ENCODE measurements around the gene RBM7.

Gene RBM7

DNA sequence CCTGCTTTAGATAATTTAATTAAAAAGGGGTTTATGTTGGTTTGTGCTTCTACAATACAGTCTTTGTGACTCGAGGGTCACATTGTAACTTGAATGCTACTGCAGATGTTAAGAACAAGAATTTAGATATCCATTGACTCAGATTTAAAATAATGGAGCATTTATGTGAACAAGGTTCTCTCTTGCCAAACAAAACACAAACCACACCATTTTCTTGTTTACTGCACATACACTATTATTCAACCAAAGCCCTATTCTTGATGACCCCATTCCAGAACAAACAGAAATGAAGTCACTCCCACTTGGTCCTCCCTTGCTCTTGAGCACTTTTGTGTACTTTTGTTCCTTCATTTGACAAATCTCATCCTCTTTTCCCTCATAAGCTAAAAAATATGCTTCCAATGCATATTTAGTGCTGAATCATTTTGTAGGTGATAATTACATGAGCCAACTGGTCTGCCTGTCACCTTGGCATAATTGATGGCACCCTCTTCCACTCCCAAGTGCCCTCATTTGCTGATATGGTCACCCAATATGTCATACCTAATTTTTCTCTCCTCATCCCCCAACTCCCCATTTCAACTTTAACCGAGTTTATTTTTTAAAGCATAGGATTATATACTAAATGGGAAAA, 3.0 kb upstream of the RBM7 start:
- no peak for DNase-seq

- no peak for DNase-seq
Measured at GRCh38 chr11:114398303-114398920, 2.1 kb upstream of the RBM7 start.

DNA sequence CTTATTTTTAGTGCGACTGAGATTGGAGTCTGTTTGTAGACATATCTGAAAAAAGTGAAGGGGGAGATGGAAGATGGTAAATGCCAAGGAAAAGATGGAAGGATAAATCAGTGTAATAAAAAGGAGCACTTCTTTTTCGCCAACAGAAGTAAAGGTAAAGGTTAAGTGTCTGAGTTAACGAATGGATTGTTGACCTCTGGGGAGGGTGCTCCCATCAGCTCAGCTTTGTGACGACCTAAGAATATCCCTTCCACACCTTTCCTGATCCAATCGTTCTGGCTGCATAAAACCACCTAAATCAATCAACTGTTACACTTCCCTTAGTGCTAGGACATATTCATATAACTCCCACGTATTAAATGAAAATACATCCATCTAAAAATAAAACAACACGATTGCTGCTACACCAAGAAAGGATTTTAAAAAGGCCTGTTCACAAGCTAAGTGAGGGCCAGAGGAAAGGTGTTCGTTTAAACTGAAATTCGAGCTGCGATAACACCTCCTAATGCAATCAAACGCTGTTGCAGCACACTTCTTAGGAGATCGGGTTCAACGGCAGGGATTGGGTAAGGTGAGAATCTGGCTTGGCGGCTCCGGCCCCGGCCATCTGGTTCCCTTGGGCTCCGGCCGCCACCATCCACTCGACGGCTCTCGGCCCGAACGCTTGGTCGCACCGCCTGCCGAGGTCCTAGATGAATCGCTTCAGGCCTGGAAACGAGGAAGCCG, 813 bp upstream of the RBM7 start:
- no peak for DNase-seq

GRCh38 chr11:114400915-114401223, 403 bp downstream of the RBM7 start:
- no peak for DNase-seq

GRCh38 chr11:114401311-114401710, 845 bp downstream of the RBM7 start:
- DNase-seq, result no peak

GRCh38 chr11:114412946-114413345, 12.5 kb downstream of the RBM7 start:
- DNase-seq, result no peak

DNA sequence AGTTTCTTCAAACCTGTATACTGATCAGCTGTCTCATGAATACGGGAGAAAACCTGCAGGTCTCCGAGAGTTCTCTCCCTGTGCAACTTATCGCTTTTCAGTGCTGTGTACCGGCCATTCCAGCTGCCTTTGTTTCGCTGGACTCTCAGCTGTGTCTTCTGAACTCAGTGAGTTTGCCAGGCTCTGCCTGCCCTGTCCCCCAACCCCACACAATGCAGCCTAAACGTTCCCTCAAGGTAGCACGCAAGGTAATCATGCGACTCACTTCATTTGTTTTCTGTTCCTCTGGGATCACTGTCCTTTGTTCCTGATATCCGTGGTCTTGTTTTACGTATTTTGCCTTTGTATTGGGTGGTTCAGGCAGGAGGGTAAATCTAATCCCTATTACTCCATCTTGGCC, 13.5 kb downstream of the RBM7 start:
- no peak for DNase-seq

GRCh38 chr11:114416441-114416961, 16.0 kb downstream of the RBM7 start:
- DNase-seq, result no peak

GRCh38 chr11:114426280-114426679, 25.8 kb downstream of the RBM7 start:
- no peak for DNase-seq

DNA sequence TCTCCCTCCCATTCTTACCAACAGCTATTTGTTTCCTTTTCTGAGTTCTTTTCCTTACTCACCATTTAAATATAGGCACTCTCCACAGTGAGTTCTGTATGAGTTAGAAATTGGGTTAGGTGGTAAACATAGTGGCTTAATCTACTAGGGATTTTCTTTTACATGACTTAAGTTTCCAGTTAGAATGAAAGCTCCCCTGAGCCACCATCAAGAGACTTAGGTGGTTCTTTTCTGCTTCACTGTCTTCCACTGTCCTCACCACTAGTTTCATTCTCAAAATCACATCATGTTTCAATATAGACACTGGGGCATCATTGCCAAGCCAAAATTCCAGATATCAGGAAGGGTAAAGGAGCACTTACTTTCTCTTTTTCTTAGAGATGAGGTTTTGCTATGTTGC, 29.8 kb downstream of the RBM7 start:
- no peak for DNase-seq

- DNase-seq, result no peak
Measured at GRCh38 chr11:114432893-114433292, 32.4 kb downstream of the RBM7 start.

DNA sequence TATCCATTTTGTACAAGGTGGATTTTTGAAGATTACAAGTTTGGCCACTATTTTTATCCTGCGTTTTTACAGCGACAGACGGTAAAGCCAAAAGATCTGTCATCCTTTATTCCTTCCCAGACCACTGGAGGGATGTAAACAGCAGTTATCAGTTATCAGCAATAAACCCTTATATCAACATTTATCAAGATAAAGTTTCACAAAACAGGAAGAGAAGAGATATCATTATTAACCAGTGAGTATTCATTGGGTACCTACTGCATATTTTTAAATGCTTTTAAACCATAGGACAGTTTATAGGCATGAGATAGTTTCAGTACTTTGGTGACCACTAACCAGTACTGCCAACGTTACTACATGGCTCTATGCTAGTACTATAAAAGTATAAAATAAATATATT, 32.9 kb downstream of the RBM7 start:
- DNase-seq, result no peak

GRCh38 chr11:114438303-114438702, 37.8 kb downstream of the RBM7 start:
- no peak for DNase-seq

GRCh38 chr11:114439229-114440120, 39.0 kb downstream of the RBM7 start, which contains the start of gene REXO2:
TSS of gene REXO2 (plus strand) at chr11:114439467. CDS start at chr11:114439529, 62 bp downstream.
- peak; percentile 98 for DNase-seq

- no peak for DNase-seq
Measured at GRCh38 chr11:114440121-114440860, 39.8 kb downstream of the RBM7 start.

- no peak for DNase-seq
Measured at GRCh38 chr11:114440971-114441763, 40.7 kb downstream of the RBM7 start.

DNA sequence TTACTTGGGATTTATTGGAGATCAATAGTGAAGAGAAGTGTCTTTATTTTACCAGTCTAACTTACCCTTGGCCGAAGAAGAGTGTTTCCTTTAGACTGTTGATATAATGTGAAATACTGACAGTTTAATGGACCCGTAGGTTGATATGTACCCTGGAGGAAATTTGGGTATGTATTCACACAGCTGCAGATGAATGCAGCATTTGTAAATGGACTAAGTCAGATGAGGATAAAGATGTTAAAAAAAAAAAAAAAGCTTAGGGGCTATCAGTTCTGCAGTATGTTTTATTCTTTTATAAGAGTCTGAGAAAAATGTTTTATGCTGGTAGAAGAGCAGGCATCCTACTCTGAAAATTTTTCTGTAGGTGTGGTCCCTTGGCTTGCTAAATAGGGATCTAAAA, 41.5 kb downstream of the RBM7 start:
- DNase-seq, result no peak

DNA sequence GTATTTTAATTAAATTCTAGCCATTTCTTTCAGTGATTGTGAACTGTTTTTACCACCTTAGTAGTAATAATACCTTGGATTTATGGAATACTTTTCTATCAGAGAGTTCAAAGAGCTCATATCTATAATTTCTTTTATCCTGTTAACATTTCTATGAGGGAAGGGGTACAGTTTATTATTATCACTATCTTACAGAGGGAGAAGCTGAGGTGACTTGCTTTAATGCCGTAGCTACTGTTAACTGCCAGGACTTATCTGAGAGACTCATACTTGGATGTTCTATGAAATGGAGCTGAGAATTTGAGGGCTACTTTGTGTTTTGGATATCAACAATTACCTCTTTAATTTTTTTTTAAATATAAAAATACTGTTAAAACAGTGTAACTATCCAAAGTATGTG, 42.1 kb downstream of the RBM7 start:
- DNase-seq, result no peak

DNA sequence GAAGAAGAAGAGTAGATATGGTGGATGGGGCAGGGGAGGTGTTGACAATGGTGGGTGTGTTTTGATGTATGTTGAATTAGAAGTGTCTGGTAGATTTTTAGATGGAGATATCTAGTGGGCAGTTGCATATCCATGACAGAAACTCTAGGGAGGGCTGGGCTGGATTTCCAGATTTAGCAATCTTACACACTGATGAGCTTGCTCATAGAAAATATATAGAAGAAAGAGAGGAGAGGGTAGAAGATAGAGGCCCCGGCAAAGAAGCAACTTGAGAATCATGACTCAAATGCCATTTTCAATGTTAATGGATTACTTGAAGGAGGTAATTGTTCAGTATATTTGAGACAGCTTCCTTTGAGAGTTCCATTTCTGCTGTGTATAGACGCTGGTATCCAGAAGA, 47.0 kb downstream of the RBM7 start:
- DNase-seq, result no peak

DNA sequence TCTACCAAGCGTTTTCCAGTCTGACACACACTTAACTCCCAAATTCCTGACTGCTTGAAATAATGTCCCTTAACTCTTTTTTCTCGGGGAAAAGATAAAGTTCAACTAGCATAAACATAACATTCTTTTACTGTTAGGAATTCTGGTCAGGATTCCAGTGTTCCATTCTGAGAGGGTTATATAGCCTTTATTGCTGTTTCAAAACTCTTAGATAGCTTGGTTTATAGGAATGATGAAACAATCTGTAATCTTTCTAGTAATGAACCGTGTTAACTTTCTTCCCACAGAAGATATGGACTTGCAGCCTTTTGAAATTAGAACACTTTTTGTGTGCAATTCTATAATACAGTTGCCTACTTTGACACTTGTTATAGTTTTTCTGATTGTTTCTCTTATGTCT, 47.4 kb downstream of the RBM7 start:
- no peak for DNase-seq

- no peak for DNase-seq
Measured at GRCh38 chr11:114448749-114449482, 48.5 kb downstream of the RBM7 start.
